SK-N-SH treated with all-trans-retinoic acid at 6 μM for 48 hours (cell line): ENCODE data around the gene PFKFB1.
A peak's percentile ranks its signal among the peaks of the same experiment; 100 is the strongest.

Experiments used
- ATAC-seq: fragments of 200-7000 bp; cut with Tn5 transposase; 3 replicates; pipeline ENCODE4 v1.9.1; 2020; ENCODE audit warnings: mild to moderate bottlenecking, moderate library complexity
- ARNTL ChIP-seq: fragments of 450-650 bp; formaldehyde crosslinking; IDR thresholded peaks from 2 replicates; pipeline ENCODE4 v1.5.0; 2020; ENCODE audit warnings: low read depth, mild to moderate bottlenecking, moderate library complexity, borderline replicate concordance
- CREB5 ChIP-seq: fragments of 250-450 bp; sonication (Bioruptor Pico); IDR thresholded peaks from 2 replicates; pipeline ENCODE4 v1.5.1; 2020; ENCODE audit warnings: low read depth, mild to moderate bottlenecking, moderate library complexity
- CSRNP3 ChIP-seq: fragments of 250-450 bp; sonication (Bioruptor Pico); IDR thresholded peaks from 2 replicates; pipeline ENCODE4 v1.5.1; 2021; ENCODE audit warnings: mild to moderate bottlenecking, moderate library complexity
- ESRRG ChIP-seq: fragments of 250-450 bp; sonication (Bioruptor Pico); IDR thresholded peaks from 2 replicates; pipeline ENCODE4 v1.6.1; 2021; ENCODE audit warnings: mild to moderate bottlenecking
- GLIS3 ChIP-seq: fragments of 250-450 bp; sonication (Bioruptor Pico); IDR thresholded peaks from 2 replicates; pipeline ENCODE4 v1.5.0; 2020; ENCODE audit warnings: mild to moderate bottlenecking, moderate library complexity
- ISL1 ChIP-seq: fragments of 250-450 bp; sonication (Bioruptor Pico); IDR thresholded peaks from 2 replicates; pipeline ENCODE4 v2.1.2; 2022; ENCODE audit warnings: mild to moderate bottlenecking, moderate library complexity
- OSR1 ChIP-seq: fragments of 250-450 bp; sonication (Bioruptor Pico); IDR thresholded peaks from 2 replicates; pipeline ENCODE4 v1.8.0; 2022; ENCODE audit warnings: moderate library complexity, mild to moderate bottlenecking, inconsistent platforms
- PATZ1 ChIP-seq: fragments of 250-450 bp; sonication (Bioruptor Pico); IDR thresholded peaks from 2 replicates; pipeline ENCODE4 v1.8.0; 2020; ENCODE audit warnings: mild to moderate bottlenecking, moderate library complexity, borderline replicate concordance
- POU6F1 ChIP-seq: fragments of 250-450 bp; sonication (Bioruptor Pico); IDR thresholded peaks from 2 replicates; pipeline ENCODE4 v1.8.0; 2021; ENCODE audit warnings: low read depth, mild to moderate bottlenecking, moderate library complexity, borderline replicate concordance
- SNAI2 ChIP-seq: fragments of 250-450 bp; sonication (Bioruptor Pico); IDR thresholded peaks from 2 replicates; pipeline ENCODE4 v1.5.0; 2020; ENCODE audit warnings: mild to moderate bottlenecking, moderate library complexity
- TCF4 ChIP-seq: fragments of 250-450 bp; sonication (Bioruptor Pico); IDR thresholded peaks from 2 replicates; pipeline ENCODE4 v1.8.0; 2021; ENCODE audit warnings: mild to moderate bottlenecking, moderate library complexity, borderline replicate concordance
- TOX ChIP-seq: fragments of 250-450 bp; sonication (Bioruptor Pico); IDR thresholded peaks from 2 replicates; pipeline ENCODE4 v1.8.0; 2021; ENCODE audit warnings: mild to moderate bottlenecking, moderate library complexity, borderline replicate concordance
- TSHZ2 ChIP-seq: fragments of 250-450 bp; sonication (Bioruptor Pico); IDR thresholded peaks from 2 replicates; pipeline ENCODE4 v1.5.0; 2020; ENCODE audit warnings: mild to moderate bottlenecking, moderate library complexity
- ZFP3 ChIP-seq: fragments of 250-450 bp; sonication (Bioruptor Pico); IDR thresholded peaks from 2 replicates; pipeline ENCODE4 v1.5.0; 2020; ENCODE audit warnings: mild to moderate bottlenecking, moderate library complexity
- ZFP30 ChIP-seq: fragments of 450-650 bp; formaldehyde crosslinking; IDR thresholded peaks from 2 replicates; pipeline ENCODE4 v1.5.0; 2022; ENCODE audit warnings: mild to moderate bottlenecking, moderate library complexity
- ZNF565 ChIP-seq: fragments of 450-650 bp; formaldehyde crosslinking; conservative IDR thresholded peaks from 2 replicates; pipeline ENCODE4 v1.5.0; 2020; ENCODE audit warnings: low read depth, mild to moderate bottlenecking, moderate library complexity
- ZNF70 ChIP-seq: fragments of 450-650 bp; formaldehyde crosslinking; IDR thresholded peaks from 2 replicates; pipeline ENCODE4 v1.5.0; 2020; ENCODE audit warnings: mild to moderate bottlenecking, moderate library complexity
- ZNF8 ChIP-seq: fragments of 450-650 bp; formaldehyde crosslinking; IDR thresholded peaks from 2 replicates; pipeline ENCODE4 v1.5.0; 2020; ENCODE audit warnings: mild to moderate bottlenecking, moderate library complexity

PFKFB1 gene

GRCh38 chrX:54978448-54978847 is 15.5 kb downstream of the PFKFB1 start:
- ATAC-seq = no peak

GRCh38 chrX:54977387-54977786 is 16.6 kb downstream of the PFKFB1 start:
- ATAC-seq = no peak

More at GRCh38 chrX:54978448-54978847, 15.5 kb downstream of the PFKFB1 start:
- TF ChIP-seq CREB5 (CRISPR knock-in tag) (0 out of 2 replicates have a peak, but pooled peaks have one; percentile 24), ISL1 (peak; percentile 71), ARNTL (CRISPR knock-in tag) (no peak)

GRCh38 chrX:54964766-54965497 is 29.1 kb downstream of the PFKFB1 start:
- no peak for TF ChIP-seq CREB5 (CRISPR knock-in tag)
- no peak for TF ChIP-seq ZNF8
- TF ChIP-seq OSR1 (CRISPR knock-in tag) = no peak
- TF ChIP-seq ZFP30 = no peak
- no peak for TF ChIP-seq POU6F1
- no peak for TF ChIP-seq CSRNP3 (CRISPR knock-in tag)
- no peak for TF ChIP-seq GLIS3
- TF ChIP-seq ZNF565 (CRISPR knock-in tag) = no peak
- TF ChIP-seq ESRRG (CRISPR knock-in tag) = no peak
- no peak for TF ChIP-seq ARNTL (CRISPR knock-in tag)
- no peak for TF ChIP-seq ZFP3 (CRISPR knock-in tag)
- TF ChIP-seq TCF4 = no peak
- no peak for TF ChIP-seq ISL1
- no peak for TF ChIP-seq SNAI2 (CRISPR knock-in tag)
- TF ChIP-seq TOX (CRISPR knock-in tag) = no peak
- no peak for ATAC-seq

More at GRCh38 chrX:54977387-54977786, 16.6 kb downstream of the PFKFB1 start:
- TF ChIP-seq TSHZ2 (CRISPR knock-in tag) (no peak), TCF4 (no peak), ESRRG (CRISPR knock-in tag) (no peak)

- no peak for ATAC-seq
- TF ChIP-seq ZFP30 (no peak), OSR1 (CRISPR knock-in tag) (no peak), PATZ1 (CRISPR knock-in tag) (no peak), ISL1 (no peak), ZNF70 (no peak), ARNTL (CRISPR knock-in tag) (no peak), GLIS3 (no peak), TSHZ2 (CRISPR knock-in tag) (no peak), CREB5 (CRISPR knock-in tag) (no peak), ESRRG (CRISPR knock-in tag) (no peak), TOX (CRISPR knock-in tag) (no peak)
Measured at GRCh38 chrX:54961750-54962149, 32.2 kb downstream of the PFKFB1 start.
